IMR-90 (cell line): ENCODE results near the gene EPAS1. TPM values are rescaled to one million over a fixed set of nuclear protein-coding genes. Genes with fewer than 3 reads are reported as not detected.

Experiments used
- ATAC-seq: fragments of 200-7000 bp; cut with Tn5 transposase; 2 replicates; pipeline ENCODE4 v1.9.1; 2020; ENCODE audit warnings: low read depth, mild to moderate bottlenecking, moderate library complexity
- BruUV-seq: library from RNA; stranded (reverse); fragments of 400-500 nt; replicated peaks from 2 replicates; lab custom pipeline; 2021; lab: Mats Ljungman, UMichigan
- CTCF ChIA-PET: fragments of 300-600 bp; formaldehyde crosslinking; extraction: SDS; loops from one replicate; lab custom pipeline; 2021; ENCODE audit warnings: antibody characterized with exemption; lab: Yijun Ruan, JAX
- POLR2A ChIA-PET: fragments of 300-600 bp; sonication (Branson Sonifier 250); formaldehyde crosslinking; loops from one replicate; lab custom pipeline; 2022; ENCODE audit warnings: antibody characterized with exemption; ENCODE audit not compliant: unreplicated experiment; lab: Charles Lee
- DNase-seq: peaks from one replicate; pipeline ENCODE4 v3.0.0; 2013
- H2AFZ ChIP-seq: replicated peaks from 2 replicates; pipeline ENCODE3; 2013; ENCODE audit warnings: low read length, mild to moderate bottlenecking; ENCODE audit not compliant: poor library complexity
- H2AK5ac ChIP-seq: 2 replicates; pipeline ENCODE4 v1.6.1; 2013; ENCODE audit warnings: low read depth, low read length, inconsistent platforms
- H2AK9ac ChIP-seq: replicated peaks from 2 replicates; pipeline ENCODE3; 2013; ENCODE audit warnings: mild to moderate bottlenecking, low read depth, low read length, moderate library complexity; ENCODE audit not compliant: poor library complexity
- H2BK120ac ChIP-seq: 2 replicates; pipeline ENCODE4 v1.6.1; 2013; ENCODE audit warnings: low read depth, low read length, inconsistent platforms
- H2BK15ac ChIP-seq: 3 replicates; pipeline ENCODE4 v1.6.1; 2013; ENCODE audit warnings: low read depth, low read length, inconsistent platforms
- H2BK20ac ChIP-seq: 2 replicates; pipeline ENCODE4 v1.6.1; 2013; ENCODE audit warnings: low read depth, mild to moderate bottlenecking, inconsistent platforms, low read length, moderate library complexity
- H2BK5ac ChIP-seq: 2 replicates; pipeline ENCODE4 v1.6.1; 2013; ENCODE audit warnings: mild to moderate bottlenecking, low read depth, low read length, inconsistent platforms; ENCODE audit not compliant: poor library complexity, severe bottlenecking
- H3K14ac ChIP-seq: replicated peaks from 2 replicates; pipeline ENCODE4 v1.6.1; 2013; ENCODE audit warnings: low read depth, low read length, inconsistent platforms
- H3K18ac ChIP-seq: 2 replicates; pipeline ENCODE4 v1.6.1; 2013; ENCODE audit warnings: low read depth, low read length, control low read depth
- H3K23ac ChIP-seq: 2 replicates; pipeline ENCODE4 v1.6.1; 2013; ENCODE audit warnings: low read depth, low read length, inconsistent platforms
- H3K27ac ChIP-seq: 2 replicates; pipeline ENCODE4 v1.5.1; 2013; ENCODE audit warnings: mild to moderate bottlenecking, control low read depth, low read length; ENCODE audit not compliant: insufficient read depth
- H3K27me3 ChIP-seq: 2 replicates; pipeline ENCODE4 v1.6.1; 2013; ENCODE audit warnings: low read length; ENCODE audit not compliant: control insufficient read depth, insufficient read depth
- H3K36me3 ChIP-seq: 2 replicates; pipeline ENCODE4 v1.6.1; 2013; ENCODE audit warnings: low read length, mixed read lengths; ENCODE audit not compliant: control insufficient read depth, insufficient read depth
- H3K4ac ChIP-seq: 2 replicates; pipeline ENCODE4 v1.6.1; 2013; ENCODE audit warnings: low read depth, low read length, inconsistent platforms
- H3K4me1 ChIP-seq: 2 replicates; pipeline ENCODE4 v1.6.1; 2013; ENCODE audit warnings: low read length, mixed read lengths; ENCODE audit not compliant: control insufficient read depth, insufficient read depth
- H3K4me2 ChIP-seq: 2 replicates; pipeline ENCODE4 v1.6.1; 2013; ENCODE audit warnings: low read depth, mild to moderate bottlenecking, control low read depth, low read length, moderate library complexity
- H3K4me3 ChIP-seq: 2 replicates; pipeline ENCODE4 v1.5.1; 2013; ENCODE audit warnings: low read depth, mild to moderate bottlenecking, control low read depth, low read length, moderate library complexity; ENCODE audit not compliant: insufficient read depth
- H3K56ac ChIP-seq: 2 replicates; pipeline ENCODE4 v1.6.1; 2013; ENCODE audit warnings: low read length, inconsistent platforms; ENCODE audit not compliant: insufficient read depth; ENCODE audit errors: extremely low read depth
- H3K79me1 ChIP-seq, 2 experiments: 2 replicates each; pipeline ENCODE4 v1.6.1; 2013; ENCODE audit warnings: low read length in 2 of 2, inconsistent platforms in 1 of 2, low read depth in 1 of 2
- H3K9ac ChIP-seq: 2 replicates; pipeline ENCODE4 v1.6.1; 2013; ENCODE audit warnings: low read depth, low read length, control low read depth
- H3K9me1 ChIP-seq: 2 replicates; pipeline ENCODE4 v1.6.1; 2013; ENCODE audit warnings: low read length, inconsistent platforms; ENCODE audit not compliant: insufficient read depth
- H3K9me3 ChIP-seq: 2 replicates; pipeline ENCODE4 v1.6.1; 2013; ENCODE audit warnings: low read length; ENCODE audit not compliant: control insufficient read depth, insufficient read depth
- H4K20me1 ChIP-seq: 2 replicates; pipeline ENCODE4 v1.6.1; 2013; ENCODE audit warnings: low read length, inconsistent platforms; ENCODE audit not compliant: insufficient read depth
- H4K5ac ChIP-seq: 2 replicates; pipeline ENCODE4 v1.6.1; 2013; ENCODE audit warnings: mild to moderate bottlenecking, low read depth, low read length, control low read depth
- H4K8ac ChIP-seq, 2 experiments: 2 replicates each; pipeline ENCODE4 v1.6.1; 2013; ENCODE audit warnings: low read depth in 2 of 2, low read length in 2 of 2, control low read depth in 1 of 2, inconsistent platforms in 1 of 2
- H4K91ac ChIP-seq: 2 replicates; pipeline ENCODE4 v1.6.1; 2013; ENCODE audit warnings: low read depth, low read length, inconsistent platforms; ENCODE audit not compliant: insufficient read depth
- BHLHE40 ChIP-seq: fragments of 150-350 bp; IDR thresholded peaks from 2 replicates; pipeline ENCODE4 v1.6.1; 2016; ENCODE audit warnings: mild to moderate bottlenecking, low read depth, low read length
- ELK1 ChIP-seq: fragments of 150-350 bp; IDR thresholded peaks from 2 replicates; pipeline ENCODE4 v1.6.1; 2016; ENCODE audit warnings: low read depth, mild to moderate bottlenecking, low read length, moderate library complexity, borderline replicate concordance
- MAZ ChIP-seq: IDR thresholded peaks from 2 replicates; pipeline ENCODE4 v1.6.1; 2012; ENCODE audit warnings: low read depth, mild to moderate bottlenecking, low read length, improper control_type of control experiment, moderate library complexity, borderline replicate concordance
- MXI1 ChIP-seq: IDR thresholded peaks from 2 replicates; pipeline ENCODE4 v1.6.1; 2012; ENCODE audit warnings: low read depth, mild to moderate bottlenecking, low read length, moderate library complexity, borderline replicate concordance
- POLR2A ChIP-seq: IDR thresholded peaks from 2 replicates; pipeline ENCODE4 v1.6.1; 2012; ENCODE audit warnings: mild to moderate bottlenecking, low read depth, low read length
- RCOR1 ChIP-seq: IDR thresholded peaks from 2 replicates; pipeline ENCODE4 v1.6.1; 2012; ENCODE audit warnings: mild to moderate bottlenecking, low read length, improper control_type of control experiment; ENCODE audit not compliant: insufficient replicate concordance
- RFX5 ChIP-seq: IDR thresholded peaks from 2 replicates; pipeline ENCODE4 v1.8.0; 2012; ENCODE audit warnings: low read depth, mild to moderate bottlenecking, low read length, moderate library complexity
- WGBS, 2 experiments: methylation state at CpG; one replicate each; pipeline versions ENCODE4 v1.1.5 to v1.1.7; 2013; ENCODE audit warnings: missing lambda C conversion rate in 2 of 2; ENCODE audit not compliant: insufficient read length in 1 of 2; ENCODE audit errors: extremely low coverage in 2 of 2; 5-methylcytosine and 5-hydroxymethylcytosine counted together
- dilution Hi-C: fragments of 300-500 bp; cut with HindIII; formaldehyde crosslinking; loops from one replicate; pipeline ENCODE4 v1.14.3; 2018; ENCODE audit warnings: low sequenced_read_pairs; ENCODE audit not compliant: unreplicated experiment
- in situ Hi-C: fragments of 300-500 bp; cut with MboI; formaldehyde crosslinking; loops from 3 replicates; pipeline ENCODE4 v1.14.3; 2019; ENCODE audit warnings: low sequenced_read_pairs, inconsistent platforms, mixed read lengths
- intact Hi-C: fragments of 100-400 bp; cut with micrococcal nuclease; formaldehyde crosslinking; loops from 2 replicates; pipeline ENCODE4 v1.10.0; 2022
- polyA plus RNA-seq, 3 experiments: library from polyadenylated mRNA; depleted of rRNA; stranded (reverse); fragments of >200 nt; gene quantifications; 2 replicates each; pipeline ENCODE4 v1.2.3, GENCODE V29; 2012; ENCODE audit warnings: low replicate concordance in 1 of 3
- total RNA-seq: library from RNA; depleted of rRNA; stranded (reverse); fragments of >200 nt; gene quantifications from 2 replicates; pipeline ENCODE4 v1.2.3, GENCODE V29; 2012

Gene EPAS1
- total and polyA plus RNA-seq, 2 of the 4 experiments (the other 2 are of a cell fraction) = 40.7 to 120 TPM

- H4K8ac ChIP-seq = no peak overlapping the region
- no peaks in the 10 kb centered on the region for H3K9me3 ChIP-seq
- H2BK5ac ChIP-seq = no peak overlapping the region
- H3K9ac ChIP-seq = no peak overlapping the region
- H3K27ac ChIP-seq = no peak overlapping the region
- intact Hi-C loops (no loop called here), dilution Hi-C loops (no loop called here), in situ Hi-C loops (no loop called here)
- H2BK120ac ChIP-seq = no peak overlapping the region
- no peak overlapping the region for H2BK15ac ChIP-seq
- POLR2A ChIA-PET = no interaction called here
- ATAC-seq (no peak), DNase-seq (no peak)
- H3K79me1 ChIP-seq = no peaks in the 10 kb centered on the region
- no peak overlapping the region for H3K56ac ChIP-seq
- H2AFZ ChIP-seq = no peak overlapping the region
- no peak for TF ChIP-seq RFX5
- no peak for TF ChIP-seq POLR2A
- TF ChIP-seq RCOR1 = no peak
- no peak for TF ChIP-seq ELK1
- no peak for TF ChIP-seq MXI1
- TF ChIP-seq BHLHE40 = no peak
- no peak for TF ChIP-seq MAZ
- H3K14ac ChIP-seq = no peak overlapping the region
- H2BK20ac ChIP-seq = no peak overlapping the region
- H3K4me3 ChIP-seq = no peak overlapping the region
- peaks cover 2% of the 10 kb centered on the region; the same call in 1 of the 2 replicates for H3K9me1 ChIP-seq
- H3K4ac ChIP-seq = no peak overlapping the region
- no peak overlapping the region for H3K23ac ChIP-seq
- H4K5ac ChIP-seq = no peak overlapping the region
- CTCF ChIA-PET = no interaction called here
- no TSS peak for BruUV-seq
- H3K4me2 ChIP-seq = no peak overlapping the region
- WGBS, 2 experiments = 100% methylated on average over 1 of the region's 5 CpGs; no CpG with 5 or more reads in 1 of the 2 experiments
- no peaks in the 10 kb centered on the region for H4K20me1 ChIP-seq
- no peaks in the 10 kb centered on the region for H3K36me3 ChIP-seq
- no peak overlapping the region for H4K91ac ChIP-seq
- H2AK9ac ChIP-seq = no peak overlapping the region
- H3K27me3 ChIP-seq = peaks cover 11% of the 10 kb centered on the region
- H3K4me1 ChIP-seq = no peaks in the 10 kb centered on the region
- H2AK5ac ChIP-seq = no peak overlapping the region
- no peak overlapping the region for H3K18ac ChIP-seq
These were observed 7.1 kb upstream of the EPAS1 start for GRCh38 chr2:46290078-46290477.
